Measurements from ENCODE around the gene WFIKKN1.

The WFIKKN1 gene

GRCh38 chr16:651844-652243, 21.1 kb downstream of the WFIKKN1 start:
- TF ChIP-seq CTCF (IDR thresholded peaks at IDR 0.05; ENCODE audit: low read depth, low read length) = no peak
- peaks cover 14% of the 10 kb centered on the region for H3K36me3 ChIP-seq
- H3K9me3 ChIP-seq = no peaks in the 10 kb centered on the region
- H3K27me3 ChIP-seq = no peaks in the 10 kb centered on the region
- H3K4me1 ChIP-seq = no peaks in the 10 kb centered on the region
- no peak overlapping the region for H3K4me3 ChIP-seq (ENCODE audit: low read depth, low read length)
- no peak for DNase-seq

- Histone ChIP-seq H3K4me3 (ENCODE audit: low read depth, low read length) (no peak overlapping the region), H3K9me3 (no peaks in the 10 kb centered on the region), H3K4me1 (no peaks in the 10 kb centered on the region), H3K36me3 (peaks cover 20% of the 10 kb centered on the region), H3K27me3 (no peaks in the 10 kb centered on the region)
- DNase-seq = no peak
- TF ChIP-seq CTCF (IDR thresholded peaks at IDR 0.05; ENCODE audit: low read depth, low read length) = no peak
These were observed 21.9 kb downstream of the WFIKKN1 start for GRCh38 chr16:652454-653305.

GRCh38 chr16:654034-654433, 23.2 kb downstream of the WFIKKN1 start:
- H3K36me3 ChIP-seq = peaks cover 30% of the 10 kb centered on the region

GRCh38 chr16:657487-657886, 26.7 kb downstream of the WFIKKN1 start:
- Histone ChIP-seq H3K4me3 (ENCODE audit: low read depth, low read length) (no peak overlapping the region), H3K4me1 (peaks cover 13% of the 10 kb centered on the region), H3K36me3 (peaks cover 34% of the 10 kb centered on the region), H3K9me3 (no peaks in the 10 kb centered on the region), H3K27me3 (no peaks in the 10 kb centered on the region)
- no peak for DNase-seq
- no peak for TF ChIP-seq CTCF (IDR thresholded peaks at IDR 0.05; ENCODE audit: low read depth, low read length)

More at GRCh38 chr16:654034-654433, 23.2 kb downstream of the WFIKKN1 start:
- Histone ChIP-seq H3K9me3 (no peaks in the 10 kb centered on the region), H3K27me3 (no peaks in the 10 kb centered on the region), H3K4me1 (no peaks in the 10 kb centered on the region), H3K4me3 (ENCODE audit: low read depth, low read length) (no peak overlapping the region)
- DNase-seq = no peak
- TF ChIP-seq CTCF (IDR thresholded peaks at IDR 0.05; ENCODE audit: low read depth, low read length) = no peak

GRCh38 chr16:658679-659571, 28.1 kb downstream of the WFIKKN1 start:
- Histone ChIP-seq H3K27me3 (no peaks in the 10 kb centered on the region), H3K9me3 (no peaks in the 10 kb centered on the region), H3K4me3 (ENCODE audit: low read depth, low read length) (no peak overlapping the region), H3K4me1 (peaks cover 13% of the 10 kb centered on the region), H3K36me3 (peaks cover 34% of the 10 kb centered on the region)
- peak; percentile 39 for TF ChIP-seq CTCF (IDR thresholded peaks at IDR 0.05; ENCODE audit: low read depth, low read length)
- DNase-seq = no peak

Measured in BE2C (cell line).